ENCODE data around the gene LRCH4. TPM values are rescaled to one million over a fixed set of nuclear protein-coding genes. Genes with fewer than 3 reads are reported as not detected.
A peak's percentile ranks its signal among the peaks of the same experiment; 100 is the strongest.

The LRCH4 gene
- total RNA-seq, 1 experiment from 2014 or later, result 42.4 TPM

DNA sequence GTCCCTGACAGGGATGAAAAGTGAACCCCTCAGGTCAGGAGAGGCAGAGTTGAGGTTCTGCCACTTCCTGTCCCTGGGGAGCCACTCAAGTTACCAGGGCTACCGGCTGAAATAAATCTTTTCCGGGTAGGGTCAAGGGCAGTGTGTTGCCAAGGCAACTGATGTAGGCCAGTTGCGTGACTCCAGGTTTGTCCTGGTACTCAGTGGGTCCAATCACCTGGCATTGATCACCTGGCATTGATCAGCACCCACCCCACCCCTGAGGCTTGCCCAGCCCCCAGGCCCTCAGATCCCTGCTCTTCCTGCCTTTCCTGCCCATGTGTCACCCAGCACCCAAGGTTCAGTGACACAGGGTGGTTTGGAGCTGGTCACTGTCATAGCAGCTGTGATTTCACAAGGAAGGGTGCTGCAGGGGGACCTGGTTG is 18.2 kb downstream of the LRCH4 start:
- H3K36me3 ChIP-seq (ENCODE audit: insufficient read depth, low read length, poor library complexity, severe bottlenecking), result no peaks in the 10 kb centered on the region
- H3K4me3 ChIP-seq (ENCODE audit: low read depth, low read length, poor library complexity, severe bottlenecking), result no peak overlapping the region
- ChIA-PET CTCF (interaction anchor here (1.6 kb wide), 1 partner anchor 8 kb away, joined by 9 read pairs; no protein-coding TSS in a partner anchor), POLR2A (ENCODE audit: low non-redundant PET) (no interaction called here)
- TF ChIP-seq, protein P1, sequence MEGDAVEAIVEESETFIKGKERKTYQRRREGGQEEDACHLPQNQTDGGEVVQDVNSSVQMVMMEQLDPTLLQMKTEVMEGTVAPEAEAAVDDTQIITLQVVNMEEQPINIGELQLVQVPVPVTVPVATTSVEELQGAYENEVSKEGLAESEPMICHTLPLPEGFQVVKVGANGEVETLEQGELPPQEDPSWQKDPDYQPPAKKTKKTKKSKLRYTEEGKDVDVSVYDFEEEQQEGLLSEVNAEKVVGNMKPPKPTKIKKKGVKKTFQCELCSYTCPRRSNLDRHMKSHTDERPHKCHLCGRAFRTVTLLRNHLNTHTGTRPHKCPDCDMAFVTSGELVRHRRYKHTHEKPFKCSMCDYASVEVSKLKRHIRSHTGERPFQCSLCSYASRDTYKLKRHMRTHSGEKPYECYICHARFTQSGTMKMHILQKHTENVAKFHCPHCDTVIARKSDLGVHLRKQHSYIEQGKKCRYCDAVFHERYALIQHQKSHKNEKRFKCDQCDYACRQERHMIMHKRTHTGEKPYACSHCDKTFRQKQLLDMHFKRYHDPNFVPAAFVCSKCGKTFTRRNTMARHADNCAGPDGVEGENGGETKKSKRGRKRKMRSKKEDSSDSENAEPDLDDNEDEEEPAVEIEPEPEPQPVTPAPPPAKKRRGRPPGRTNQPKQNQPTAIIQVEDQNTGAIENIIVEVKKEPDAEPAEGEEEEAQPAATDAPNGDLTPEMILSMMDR (conservative IDR thresholded peaks at IDR 0.05; ENCODE audit: low read depth, low read length), result no peak
- TF ChIP-seq EZH2 (IDR thresholded peaks at IDR 0.05; ENCODE audit: borderline replicate concordance, low read depth, low read length, poor library complexity, severe bottlenecking), result no peak
- intact Hi-C loops (cut with micrococcal nuclease; ENCODE audit: unreplicated experiment), result no loop called here
- DNase-seq (ENCODE audit: low spot score), result no peak
- H3K9me3 ChIP-seq (ENCODE audit: low read depth, low read length, poor library complexity, severe bottlenecking), result no peaks in the 10 kb centered on the region
- no TSS peak for BruUV-seq (replicated peaks)
- H3K27me3 ChIP-seq (replicated peaks; ENCODE audit: insufficient read depth, low read depth, low read length, poor library complexity), result no peaks in the 10 kb centered on the region
- H3K4me1 ChIP-seq (ENCODE audit: insufficient read depth, low read length, poor library complexity, severe bottlenecking), result peaks cover 14% of the 10 kb centered on the region
- no peak overlapping the region for H3K27ac ChIP-seq (ENCODE audit: low read depth, low read length, poor library complexity, severe bottlenecking)

DNA sequence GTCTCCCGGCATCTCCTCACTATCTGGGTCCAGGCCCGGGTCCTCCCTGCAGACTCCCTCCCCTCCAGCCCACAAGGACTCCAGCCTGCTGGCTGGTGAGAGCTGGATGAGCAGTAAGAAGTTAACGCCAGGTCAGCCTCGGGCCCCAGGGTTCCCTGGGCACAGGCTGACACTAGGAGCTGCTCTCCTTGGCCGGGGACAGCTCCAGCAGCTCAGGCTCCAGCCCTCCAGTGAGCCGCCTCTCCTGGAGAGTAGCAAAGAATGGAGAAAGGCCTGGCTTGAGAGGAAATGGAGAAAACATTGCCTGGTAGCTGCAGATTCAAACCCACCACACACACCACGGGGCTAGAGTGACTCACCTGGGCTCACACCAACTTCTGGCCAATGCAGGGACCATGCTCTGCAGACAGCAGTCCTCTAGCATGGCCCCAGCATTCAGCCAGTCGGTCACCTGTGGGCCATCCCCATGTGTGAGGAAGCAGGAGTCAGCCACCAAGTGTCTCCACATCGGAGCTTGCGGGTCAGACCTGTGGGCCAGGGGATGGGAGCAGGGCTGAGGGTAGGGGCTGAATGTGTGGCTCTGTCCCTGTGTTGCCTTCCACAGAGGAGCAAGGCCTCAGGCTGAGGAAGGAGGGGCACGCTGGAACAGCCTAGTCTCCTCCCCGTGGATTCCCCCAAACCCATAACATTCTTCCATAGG is 18.7 kb downstream of the LRCH4 start:
- ChIA-PET CTCF (no interaction called here), POLR2A (ENCODE audit: low non-redundant PET) (no interaction called here)
- BruUV-seq (replicated peaks), result no TSS peak
- Histone ChIP-seq H3K4me1 (ENCODE audit: insufficient read depth, low read length, poor library complexity, severe bottlenecking) (peaks cover 14% of the 10 kb centered on the region), H3K9me3 (ENCODE audit: low read depth, low read length, poor library complexity, severe bottlenecking) (no peaks in the 10 kb centered on the region), H3K27ac (ENCODE audit: low read depth, low read length, poor library complexity, severe bottlenecking) (peak overlapping the region; percentile 21), H3K4me3 (ENCODE audit: low read depth, low read length, poor library complexity, severe bottlenecking) (no peak overlapping the region), H3K27me3 (replicated peaks; ENCODE audit: insufficient read depth, low read depth, low read length, poor library complexity) (no peaks in the 10 kb centered on the region), H3K36me3 (ENCODE audit: insufficient read depth, low read length, poor library complexity, severe bottlenecking) (no peaks in the 10 kb centered on the region)
- no peak for DNase-seq (ENCODE audit: low spot score)
- intact Hi-C loops (cut with micrococcal nuclease; ENCODE audit: unreplicated experiment), result no loop called here
- no peak for TF ChIP-seq EZH2 (IDR thresholded peaks at IDR 0.05; ENCODE audit: borderline replicate concordance, low read depth, low read length, poor library complexity, severe bottlenecking)
- TF ChIP-seq, protein P1 (conservative IDR thresholded peaks at IDR 0.05; ENCODE audit: low read depth, low read length), result no peak

DNA sequence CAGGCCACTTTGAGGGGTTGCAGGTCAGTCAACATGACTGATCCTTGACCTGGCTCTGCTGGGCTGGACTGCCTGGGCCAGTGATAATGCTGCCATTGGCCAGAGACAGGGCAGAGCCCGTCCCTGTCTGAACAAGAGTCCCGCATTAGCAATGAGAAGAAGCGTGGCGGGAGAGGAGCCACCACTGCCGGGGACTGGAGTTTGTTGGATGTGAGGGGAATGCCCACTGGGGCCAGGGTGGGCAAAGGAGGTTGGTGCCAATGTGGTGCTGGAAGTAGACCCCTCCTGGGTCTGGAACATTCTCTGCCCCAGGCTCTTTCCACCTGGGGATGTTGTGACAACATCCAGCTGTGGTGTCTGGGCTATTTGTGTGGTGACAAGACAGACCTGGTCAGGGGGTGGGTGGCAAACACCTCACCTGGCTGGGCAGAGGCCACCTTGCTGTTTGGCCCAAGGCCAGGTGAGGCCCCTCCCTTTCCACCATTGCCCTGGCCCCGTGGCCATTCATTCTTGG is 19.9 kb downstream of the LRCH4 start:
- no peaks in the 10 kb centered on the region for H3K9me3 ChIP-seq (ENCODE audit: low read depth, low read length, poor library complexity, severe bottlenecking)
- H3K27me3 ChIP-seq (replicated peaks; ENCODE audit: insufficient read depth, low read depth, low read length, poor library complexity), result no peaks in the 10 kb centered on the region
- H3K4me3 ChIP-seq (ENCODE audit: low read depth, low read length, poor library complexity, severe bottlenecking), result no peak overlapping the region
- H3K27ac ChIP-seq (ENCODE audit: low read depth, low read length, poor library complexity, severe bottlenecking), result no peak overlapping the region
- no TSS peak for BruUV-seq (replicated peaks)
- CTCF ChIA-PET, result interaction anchor here (0.6 to 0.9 kb wide), 2 partner anchors 11 to 105 kb away, joined by 8 read pairs; no protein-coding TSS in a partner anchor
- peaks cover 14% of the 10 kb centered on the region for H3K4me1 ChIP-seq (ENCODE audit: insufficient read depth, low read length, poor library complexity, severe bottlenecking)
- no peak for TF ChIP-seq EZH2 (IDR thresholded peaks at IDR 0.05; ENCODE audit: borderline replicate concordance, low read depth, low read length, poor library complexity, severe bottlenecking)
- TF ChIP-seq, protein P1 (conservative IDR thresholded peaks at IDR 0.05; ENCODE audit: low read depth, low read length), result no peak
- POLR2A ChIA-PET (ENCODE audit: low non-redundant PET), result no interaction called here
- DNase-seq (ENCODE audit: low spot score), result no peak
- H3K36me3 ChIP-seq (ENCODE audit: insufficient read depth, low read length, poor library complexity, severe bottlenecking), result no peaks in the 10 kb centered on the region
- intact Hi-C loops (cut with micrococcal nuclease; ENCODE audit: unreplicated experiment), result no loop called here

Data from A673 (cell line).